ENCODE measurements around the gene CTRB1.

CTRB1 gene

GRCh38 chr16:75254359-75254837 lies 35.6 kb downstream of the CTRB1 start:
- Mint-ChIP-seq H3K27ac (no peak overlapping the region), H3K9me3 (no peaks in the 10 kb centered on the region), H3K4me3 (no peak overlapping the region), H3K27me3 (peaks cover 93% of the 10 kb centered on the region), H3K4me1 (ENCODE audit: low read depth) (peaks cover 15% of the 10 kb centered on the region), H3K36me3 (ENCODE audit: low read depth) (no peaks in the 10 kb centered on the region)
- intact Hi-C loops (cut with micrococcal nuclease), result no loop called here

GRCh38 chr16:75256059-75256571 lies 37.3 kb downstream of the CTRB1 start:
- Mint-ChIP-seq H3K27ac (no peak overlapping the region), H3K9me3 (no peaks in the 10 kb centered on the region), H3K36me3 (ENCODE audit: low read depth) (no peaks in the 10 kb centered on the region), H3K4me3 (no peak overlapping the region), H3K27me3 (peaks cover 94% of the 10 kb centered on the region), H3K4me1 (ENCODE audit: low read depth) (peaks cover 6% of the 10 kb centered on the region)
- intact Hi-C loops (cut with micrococcal nuclease), result no loop called here

GRCh38 chr16:75256696-75257343 lies 38.0 kb downstream of the CTRB1 start:
- intact Hi-C loops (cut with micrococcal nuclease), result no loop called here
- peaks cover 99% of the 10 kb centered on the region for H3K27me3 Mint-ChIP-seq
- no peaks in the 10 kb centered on the region for H3K36me3 Mint-ChIP-seq (ENCODE audit: low read depth)
- H3K4me1 Mint-ChIP-seq (ENCODE audit: low read depth), result peaks cover 4% of the 10 kb centered on the region
- H3K4me3 Mint-ChIP-seq, result no peak overlapping the region
- no peaks in the 10 kb centered on the region for H3K9me3 Mint-ChIP-seq
- no peak overlapping the region for H3K27ac Mint-ChIP-seq

- Mint-ChIP-seq H3K36me3 (ENCODE audit: low read depth) (no peaks in the 10 kb centered on the region), H3K27me3 (peaks cover 99% of the 10 kb centered on the region), H3K9me3 (no peaks in the 10 kb centered on the region), H3K4me1 (ENCODE audit: low read depth) (no peaks in the 10 kb centered on the region), H3K4me3 (no peak overlapping the region), H3K27ac (no peak overlapping the region)
- intact Hi-C loops (cut with micrococcal nuclease), result no loop called here
These were observed 39.4 kb downstream of the CTRB1 start for GRCh38 chr16:75257886-75258806.

DNA sequence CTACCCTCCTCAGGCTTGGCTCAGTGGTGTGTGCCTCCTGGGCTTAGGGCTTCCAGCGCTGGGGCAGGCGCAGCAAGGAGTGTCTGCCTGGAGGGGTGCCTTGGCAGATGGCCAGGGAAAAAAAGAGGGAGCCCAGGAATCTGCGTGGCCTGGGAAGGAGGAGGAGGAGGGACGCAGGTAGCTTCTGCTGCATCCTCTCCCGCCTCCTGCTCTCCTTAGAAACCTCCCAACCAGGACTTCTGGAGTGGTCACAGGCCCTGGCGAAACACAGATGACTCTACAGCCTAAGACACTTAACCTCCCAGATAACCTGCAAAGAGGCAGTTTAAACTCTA lies 40.0 kb downstream of the CTRB1 start:
- no peak overlapping the region for H3K27ac Mint-ChIP-seq
- intact Hi-C loops (cut with micrococcal nuclease), result no loop called here
- no peaks in the 10 kb centered on the region for H3K4me1 Mint-ChIP-seq (ENCODE audit: low read depth)
- H3K27me3 Mint-ChIP-seq, result peaks cover 99% of the 10 kb centered on the region
- no peak overlapping the region for H3K4me3 Mint-ChIP-seq
- H3K9me3 Mint-ChIP-seq, result no peaks in the 10 kb centered on the region
- H3K36me3 Mint-ChIP-seq (ENCODE audit: low read depth), result no peaks in the 10 kb centered on the region

GRCh38 chr16:75260851-75261589 lies 42.2 kb downstream of the CTRB1 start:
- intact Hi-C loops (cut with micrococcal nuclease), result no loop called here
- H3K27me3 Mint-ChIP-seq, result peaks cover 94% of the 10 kb centered on the region
- no peaks in the 10 kb centered on the region for H3K36me3 Mint-ChIP-seq (ENCODE audit: low read depth)
- peaks cover 2% of the 10 kb centered on the region for H3K4me1 Mint-ChIP-seq (ENCODE audit: low read depth)
- no peak overlapping the region for H3K4me3 Mint-ChIP-seq
- H3K9me3 Mint-ChIP-seq, result no peaks in the 10 kb centered on the region
- H3K27ac Mint-ChIP-seq, result no peak overlapping the region

DNA sequence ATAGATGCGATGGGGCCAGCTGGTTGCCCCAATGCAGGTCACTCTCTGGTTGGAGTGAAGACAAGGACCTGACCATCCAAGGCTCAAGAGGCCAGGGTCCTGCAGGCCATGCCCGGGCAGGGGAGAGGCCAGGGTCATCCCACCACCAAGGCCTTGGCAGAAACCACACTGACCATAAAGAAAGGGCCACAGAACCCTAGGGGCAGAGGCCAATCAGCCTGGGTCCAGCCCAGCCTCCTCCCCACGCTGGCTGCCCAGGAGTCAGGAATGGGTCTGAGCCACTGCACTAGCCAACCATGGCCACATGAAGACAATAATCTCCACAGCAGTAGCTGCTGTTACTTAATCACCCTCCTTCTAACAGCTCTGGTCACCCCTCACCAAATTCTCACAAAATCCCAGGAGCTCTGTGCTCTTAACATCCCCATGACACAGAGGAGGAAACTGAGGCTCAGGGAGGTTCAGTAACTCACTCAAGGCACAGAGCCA lies 42.8 kb downstream of the CTRB1 start:
- Mint-ChIP-seq H3K4me1 (ENCODE audit: low read depth) (peaks cover 8% of the 10 kb centered on the region), H3K4me3 (no peak overlapping the region), H3K9me3 (no peaks in the 10 kb centered on the region), H3K27ac (no peak overlapping the region), H3K27me3 (peaks cover 94% of the 10 kb centered on the region), H3K36me3 (ENCODE audit: low read depth) (no peaks in the 10 kb centered on the region)
- intact Hi-C loops (cut with micrococcal nuclease), result no loop called here

- H3K4me1 Mint-ChIP-seq (ENCODE audit: low read depth), result peaks cover 8% of the 10 kb centered on the region
- intact Hi-C loops (cut with micrococcal nuclease), result no loop called here
- H3K27ac Mint-ChIP-seq, result no peak overlapping the region
- no peak overlapping the region for H3K4me3 Mint-ChIP-seq
- no peaks in the 10 kb centered on the region for H3K9me3 Mint-ChIP-seq
- H3K36me3 Mint-ChIP-seq (ENCODE audit: low read depth), result no peaks in the 10 kb centered on the region
- H3K27me3 Mint-ChIP-seq, result peaks cover 94% of the 10 kb centered on the region
These were observed 43.5 kb downstream of the CTRB1 start for GRCh38 chr16:75262104-75262799.

DNA sequence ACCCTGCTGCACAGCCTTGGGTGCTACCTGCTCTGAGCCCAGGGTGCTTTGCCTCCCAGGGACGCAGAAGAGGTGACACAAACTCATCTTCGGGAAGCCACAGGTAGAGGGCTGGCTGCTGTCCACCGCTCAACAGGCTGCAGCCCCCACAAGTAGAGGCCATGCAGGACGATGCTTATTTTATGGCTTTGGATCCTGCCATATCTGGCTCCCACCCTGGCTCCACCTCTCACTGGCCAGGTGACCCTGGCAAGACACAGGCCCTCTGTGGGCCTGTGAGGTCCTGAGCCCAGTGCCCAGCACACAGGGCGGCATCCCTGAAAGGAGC lies 44.0 kb downstream of the CTRB1 start:
- H3K27ac Mint-ChIP-seq, result no peak overlapping the region
- H3K4me3 Mint-ChIP-seq, result no peak overlapping the region
- H3K9me3 Mint-ChIP-seq, result no peaks in the 10 kb centered on the region
- peaks cover 8% of the 10 kb centered on the region for H3K4me1 Mint-ChIP-seq (ENCODE audit: low read depth)
- no peaks in the 10 kb centered on the region for H3K36me3 Mint-ChIP-seq (ENCODE audit: low read depth)
- intact Hi-C loops (cut with micrococcal nuclease), result no loop called here
- H3K27me3 Mint-ChIP-seq, result peaks cover 94% of the 10 kb centered on the region

GRCh38 chr16:75263291-75263962 lies 44.6 kb downstream of the CTRB1 start:
- peaks cover 8% of the 10 kb centered on the region for H3K4me1 Mint-ChIP-seq (ENCODE audit: low read depth)
- H3K9me3 Mint-ChIP-seq, result no peaks in the 10 kb centered on the region
- no peaks in the 10 kb centered on the region for H3K36me3 Mint-ChIP-seq (ENCODE audit: low read depth)
- H3K4me3 Mint-ChIP-seq, result no peak overlapping the region
- H3K27me3 Mint-ChIP-seq, result peaks cover 94% of the 10 kb centered on the region
- intact Hi-C loops (cut with micrococcal nuclease), result no loop called here
- no peak overlapping the region for H3K27ac Mint-ChIP-seq

DNA sequence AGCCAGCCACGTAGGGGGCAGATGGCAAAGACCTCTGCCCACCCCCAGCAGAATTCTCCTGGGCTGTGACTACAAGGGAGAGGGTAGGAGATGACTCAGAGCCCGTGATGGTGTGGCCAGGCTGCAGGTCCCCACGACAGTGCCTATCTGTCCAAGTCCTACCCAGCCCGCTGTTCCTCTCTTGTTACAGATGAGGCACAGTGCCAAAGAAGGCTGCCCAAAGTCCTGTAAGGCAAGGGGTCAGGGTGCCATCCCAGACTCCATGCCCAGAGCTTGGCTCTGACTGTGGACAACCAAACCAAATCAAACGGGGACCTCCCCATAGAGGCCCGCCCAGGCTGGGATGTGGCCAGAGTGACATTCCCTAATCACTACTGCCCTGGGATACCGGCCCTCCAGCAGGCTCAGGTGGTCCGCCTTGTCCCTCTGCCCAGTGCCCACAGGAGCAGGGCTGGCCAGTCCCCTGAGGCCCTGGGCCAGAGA lies 45.2 kb downstream of the CTRB1 start:
- H3K4me3 Mint-ChIP-seq, result no peak overlapping the region
- no peak overlapping the region for H3K27ac Mint-ChIP-seq
- no peaks in the 10 kb centered on the region for H3K9me3 Mint-ChIP-seq
- no peaks in the 10 kb centered on the region for H3K36me3 Mint-ChIP-seq (ENCODE audit: low read depth)
- H3K4me1 Mint-ChIP-seq (ENCODE audit: low read depth), result peaks cover 8% of the 10 kb centered on the region
- H3K27me3 Mint-ChIP-seq, result peaks cover 93% of the 10 kb centered on the region
- intact Hi-C loops (cut with micrococcal nuclease), result no loop called here

- Mint-ChIP-seq H3K9me3 (no peaks in the 10 kb centered on the region), H3K36me3 (ENCODE audit: low read depth) (no peaks in the 10 kb centered on the region), H3K27me3 (peaks cover 92% of the 10 kb centered on the region), H3K4me1 (ENCODE audit: low read depth) (peaks cover 8% of the 10 kb centered on the region), H3K4me3 (peak overlapping the region; percentile 10), H3K27ac (no peak overlapping the region)
- intact Hi-C loops (cut with micrococcal nuclease), result no loop called here
These were observed 45.7 kb downstream of the CTRB1 start for GRCh38 chr16:75264457-75264998.

Data from dendritic cell treated with granulocyte-macrophage colony-stimulating factor and Interleukin-4, amounts not matched to agents 40 ng/mL and 50 ng/mL, for 4 days (primary cell).